OCI-LY1 (cell line): ENCODE data around the gene PERCC1.

Source experiments
- H2AFZ ChIP-seq: fragments of 200-600 bp; sonication (generic), shearing (Covaris generic); 2 replicates; pipeline ENCODE4 v1.6.0; 2014; ENCODE audit warnings: antibody characterized with exemption, mild to moderate bottlenecking, low read length
- H3F3A ChIP-seq: fragments of 200-600 bp; sonication (generic), shearing (Covaris generic); 2 replicates; pipeline ENCODE4 v1.6.0; 2014; ENCODE audit warnings: mild to moderate bottlenecking, antibody characterized with exemption, low read length, moderate library complexity; ENCODE audit not compliant: insufficient read depth
- H3K27ac ChIP-seq: fragments of 200-600 bp; sonication (generic); 2 replicates; pipeline ENCODE4 v1.5.1; 2014; ENCODE audit warnings: low read length, mixed run types, mild to moderate bottlenecking, low read depth; ENCODE audit not compliant: poor library complexity, severe bottlenecking
- H3K27me3 ChIP-seq: fragments of 200-600 bp; sonication (generic); 2 replicates; pipeline ENCODE4 v1.6.0; 2014; ENCODE audit warnings: antibody characterized with exemption, mild to moderate bottlenecking, low read length, moderate library complexity; ENCODE audit not compliant: insufficient read depth
- H3K36me3 ChIP-seq: fragments of 200-600 bp; sonication (generic); 2 replicates; pipeline ENCODE4 v1.6.1; 2014; ENCODE audit warnings: mild to moderate bottlenecking, antibody characterized with exemption, low read length, moderate library complexity, mixed read lengths; ENCODE audit not compliant: insufficient read depth
- H3K4me1 ChIP-seq: fragments of 200-600 bp; sonication (generic); 2 replicates; pipeline ENCODE4 v1.5.1; 2014; ENCODE audit warnings: mild to moderate bottlenecking, low read length, moderate library complexity; ENCODE audit not compliant: insufficient read depth, severe bottlenecking
- H3K4me2 ChIP-seq: fragments of 200-600 bp; sonication (generic), shearing (Covaris generic); 2 replicates; pipeline ENCODE4 v1.6.1; 2014; ENCODE audit warnings: low read length
- H3K4me3 ChIP-seq: fragments of 200-600 bp; sonication (generic); 2 replicates; pipeline ENCODE4 v1.5.1; 2014; ENCODE audit warnings: low read length, low read depth, mild to moderate bottlenecking, mixed read lengths; ENCODE audit not compliant: poor library complexity, severe bottlenecking
- H3K79me2 ChIP-seq: fragments of 200-600 bp; shearing (Covaris generic); 2 replicates; pipeline ENCODE4 v1.6.1; 2016; ENCODE audit warnings: mixed run types, low read length, mixed read lengths; ENCODE audit not compliant: insufficient read depth
- H3K9ac ChIP-seq: fragments of 200-600 bp; sonication (generic), shearing (Covaris generic); 2 replicates; pipeline ENCODE4 v1.6.1; 2014; ENCODE audit warnings: mild to moderate bottlenecking, low read length, mixed read lengths
- H3K9me2 ChIP-seq: fragments of 200-600 bp; sonication (generic), shearing (Covaris generic); 2 replicates; pipeline ENCODE4 v1.6.1; 2014; ENCODE audit warnings: low read depth, mild to moderate bottlenecking, low read length, mixed read lengths
- H3K9me3 ChIP-seq: fragments of 200-600 bp; shearing (Covaris generic); 2 replicates; pipeline ENCODE4 v1.6.1; 2014; ENCODE audit warnings: low read length, mixed read lengths
- H4K20me1 ChIP-seq: fragments of 200-600 bp; sonication (generic), shearing (Covaris generic); 2 replicates; pipeline ENCODE4 v1.6.0; 2016; ENCODE audit warnings: mild to moderate bottlenecking, low read length; ENCODE audit not compliant: insufficient read depth
- EZH2 ChIP-seq: fragments of 200-600 bp; sonication (generic), shearing (Covaris generic); IDR thresholded peaks from 2 replicates; pipeline ENCODE4 v1.8.0; 2017; ENCODE audit warnings: borderline replicate concordance, mixed run types, mild to moderate bottlenecking, antibody characterized with exemption, low read length, moderate library complexity, mixed read lengths
- TF ChIP-seq, protein P1 (sequence below): fragments of 200-600 bp; sonication (generic), shearing (Covaris generic); IDR thresholded peaks from 2 replicates; pipeline ENCODE4 v1.5.1; 2017; ENCODE audit warnings: mild to moderate bottlenecking, antibody characterized with exemption, low read length, moderate library complexity, mixed read lengths

The PERCC1 gene

DNA sequence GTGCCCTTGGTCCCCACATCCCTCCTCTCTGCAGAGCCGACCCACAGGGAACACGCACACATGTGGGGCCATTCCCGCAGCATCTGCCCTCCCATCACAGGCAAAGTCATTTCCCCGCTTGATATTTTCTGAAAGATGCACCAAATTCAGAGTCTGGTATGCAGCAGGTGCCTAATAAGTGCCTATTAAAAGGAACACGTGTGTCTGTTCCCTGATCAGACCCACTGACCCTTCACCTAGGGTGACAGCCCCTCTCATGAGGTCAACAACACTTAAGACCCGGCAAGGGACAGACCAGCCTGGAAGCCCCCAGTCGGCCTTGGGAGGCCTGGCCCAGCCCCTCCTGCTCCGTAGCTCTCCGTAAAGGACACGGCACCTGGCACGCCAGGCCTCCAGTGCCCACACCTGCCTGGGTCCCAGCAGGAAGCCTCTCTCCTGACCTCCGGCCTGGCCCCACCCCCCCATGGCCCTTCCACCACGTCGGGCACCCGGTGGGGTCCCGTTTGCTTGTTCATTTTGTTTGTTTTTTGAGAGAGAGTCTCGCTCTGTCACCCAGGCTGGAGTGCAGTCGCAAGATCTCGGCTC, 36.4 kb upstream of the PERCC1 start:
- H3K9me2 ChIP-seq, result no peaks in the 10 kb centered on the region

DNA sequence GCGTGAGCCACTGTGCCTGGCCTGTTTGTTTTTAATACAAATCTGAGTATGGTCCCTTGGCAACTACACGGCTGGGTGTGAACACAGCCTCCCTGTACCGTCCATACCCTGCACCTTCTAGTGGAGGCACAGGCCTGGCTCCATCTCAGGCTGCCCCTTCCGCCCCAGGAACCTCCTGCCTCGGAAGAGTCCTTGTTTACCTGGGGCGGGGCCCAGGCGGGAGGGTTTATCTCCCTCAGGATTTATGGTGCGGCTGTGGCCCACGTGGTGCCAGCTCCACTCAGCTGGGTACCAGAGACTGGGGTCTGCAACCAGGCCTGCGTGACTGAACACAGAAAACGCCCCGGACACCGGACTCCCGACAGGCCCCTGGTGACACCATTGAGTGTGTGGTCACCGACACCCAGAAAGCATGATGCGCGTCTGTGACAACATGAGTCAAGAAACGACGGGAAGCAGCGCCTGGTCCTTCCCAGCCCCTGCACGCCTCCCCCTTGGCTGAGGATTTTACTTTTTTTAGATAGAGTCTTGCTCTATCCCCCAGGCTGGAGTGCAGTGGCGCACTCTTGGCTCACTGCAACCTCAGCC, 35.3 kb upstream of the PERCC1 start:
- Histone ChIP-seq H3K9me2 (no peaks in the 10 kb centered on the region), H3K4me1 (no peaks in the 10 kb centered on the region), H3K36me3 (peaks cover 25% of the 10 kb centered on the region; the same call in 1 of the 2 replicates), H3K79me2 (no peaks in the 10 kb centered on the region), H2AFZ (no peak overlapping the region), H3K9me3 (no peaks in the 10 kb centered on the region), H3K4me3 (no peak overlapping the region), H3F3A (no peaks in the 10 kb centered on the region), H3K27ac (no peak overlapping the region), H4K20me1 (no peaks in the 10 kb centered on the region), H3K9ac (no peak overlapping the region), H3K4me2 (no peak overlapping the region), H3K27me3 (no peaks in the 10 kb centered on the region)
- TF ChIP-seq, protein P1, sequence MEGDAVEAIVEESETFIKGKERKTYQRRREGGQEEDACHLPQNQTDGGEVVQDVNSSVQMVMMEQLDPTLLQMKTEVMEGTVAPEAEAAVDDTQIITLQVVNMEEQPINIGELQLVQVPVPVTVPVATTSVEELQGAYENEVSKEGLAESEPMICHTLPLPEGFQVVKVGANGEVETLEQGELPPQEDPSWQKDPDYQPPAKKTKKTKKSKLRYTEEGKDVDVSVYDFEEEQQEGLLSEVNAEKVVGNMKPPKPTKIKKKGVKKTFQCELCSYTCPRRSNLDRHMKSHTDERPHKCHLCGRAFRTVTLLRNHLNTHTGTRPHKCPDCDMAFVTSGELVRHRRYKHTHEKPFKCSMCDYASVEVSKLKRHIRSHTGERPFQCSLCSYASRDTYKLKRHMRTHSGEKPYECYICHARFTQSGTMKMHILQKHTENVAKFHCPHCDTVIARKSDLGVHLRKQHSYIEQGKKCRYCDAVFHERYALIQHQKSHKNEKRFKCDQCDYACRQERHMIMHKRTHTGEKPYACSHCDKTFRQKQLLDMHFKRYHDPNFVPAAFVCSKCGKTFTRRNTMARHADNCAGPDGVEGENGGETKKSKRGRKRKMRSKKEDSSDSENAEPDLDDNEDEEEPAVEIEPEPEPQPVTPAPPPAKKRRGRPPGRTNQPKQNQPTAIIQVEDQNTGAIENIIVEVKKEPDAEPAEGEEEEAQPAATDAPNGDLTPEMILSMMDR, result no peak
- no peak for TF ChIP-seq EZH2

More for the DNA sequence above, 36.4 kb upstream of the PERCC1 start:
- Histone ChIP-seq H3K27me3 (no peaks in the 10 kb centered on the region), H4K20me1 (no peaks in the 10 kb centered on the region), H3K4me3 (no peak overlapping the region), H3K4me1 (no peaks in the 10 kb centered on the region), H3K9ac (no peak overlapping the region), H3K79me2 (no peaks in the 10 kb centered on the region), H2AFZ (no peak overlapping the region), H3F3A (no peaks in the 10 kb centered on the region), H3K4me2 (no peak overlapping the region), H3K36me3 (peaks cover 20% of the 10 kb centered on the region; the same call in 1 of the 2 replicates), H3K9me3 (no peaks in the 10 kb centered on the region), H3K27ac (no peak overlapping the region)
- TF ChIP-seq, protein P1, result no peak
- TF ChIP-seq EZH2, result no peak

DNA sequence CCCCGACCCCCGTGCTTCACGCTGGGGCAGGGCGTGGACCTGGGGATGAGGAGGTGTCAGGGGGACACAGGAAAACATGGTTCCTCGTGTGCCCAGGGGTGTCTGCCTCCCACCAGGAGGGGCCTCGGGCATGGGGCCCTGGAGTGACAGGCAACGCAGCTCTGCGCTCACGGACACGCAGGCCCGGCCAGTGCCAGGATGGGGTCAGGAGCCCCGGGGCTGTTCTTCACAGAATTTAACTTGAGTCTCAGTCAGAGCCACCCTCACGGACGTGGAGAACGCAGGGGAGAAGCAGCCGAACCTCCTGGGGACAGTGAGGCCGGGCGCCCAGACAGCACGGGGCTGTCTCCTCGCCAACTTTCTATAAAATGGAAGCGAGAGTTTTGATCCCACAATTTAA, 33.1 kb upstream of the PERCC1 start:
- Histone ChIP-seq H3K4me3 (no peak overlapping the region), H3K27ac (no peak overlapping the region), H3K4me2 (no peak overlapping the region), H3K9me3 (no peaks in the 10 kb centered on the region), H4K20me1 (no peaks in the 10 kb centered on the region), H3K9ac (no peak overlapping the region), H3K4me1 (no peaks in the 10 kb centered on the region), H3K27me3 (no peaks in the 10 kb centered on the region), H3K36me3 (peaks cover 41% of the 10 kb centered on the region), H3F3A (no peaks in the 10 kb centered on the region), H3K9me2 (no peaks in the 10 kb centered on the region), H2AFZ (no peak overlapping the region), H3K79me2 (no peaks in the 10 kb centered on the region)
- TF ChIP-seq, protein P1, result no peak
- no peak for TF ChIP-seq EZH2
